ENCODE results near the gene TMEM97.

TMEM97 gene

GRCh38 chr17:28270926-28271325 lies 48.1 kb upstream of the TMEM97 start:
- Histone ChIP-seq H3K27ac (ENCODE audit: extremely low read depth, low read depth, low read length) (no peak overlapping the region), H3K36me3 (ENCODE audit: control insufficient read depth in 2 of 2, insufficient read depth in 1 of 2, low read length in 2 of 2) (no peaks in the 10 kb centered on the region), H3K4me1 (ENCODE audit: control insufficient read depth, insufficient read depth, low read length) (no peaks in the 10 kb centered on the region), H3K4me3 (ENCODE audit: low read depth, low read length) (no peak overlapping the region), H3K9me3 (ENCODE audit: control insufficient read depth, insufficient read depth, low read depth, low read length) (no peaks in the 10 kb centered on the region)
- ChIA-PET CTCF (interaction anchor here (1.3 to 2.1 kb wide), 2 partner anchors 19 to 21 kb away, joined by 5 to 8 read pairs; no protein-coding TSS in a partner anchor), POLR2A (no interaction called here)
- TF ChIP-seq, protein P1, sequence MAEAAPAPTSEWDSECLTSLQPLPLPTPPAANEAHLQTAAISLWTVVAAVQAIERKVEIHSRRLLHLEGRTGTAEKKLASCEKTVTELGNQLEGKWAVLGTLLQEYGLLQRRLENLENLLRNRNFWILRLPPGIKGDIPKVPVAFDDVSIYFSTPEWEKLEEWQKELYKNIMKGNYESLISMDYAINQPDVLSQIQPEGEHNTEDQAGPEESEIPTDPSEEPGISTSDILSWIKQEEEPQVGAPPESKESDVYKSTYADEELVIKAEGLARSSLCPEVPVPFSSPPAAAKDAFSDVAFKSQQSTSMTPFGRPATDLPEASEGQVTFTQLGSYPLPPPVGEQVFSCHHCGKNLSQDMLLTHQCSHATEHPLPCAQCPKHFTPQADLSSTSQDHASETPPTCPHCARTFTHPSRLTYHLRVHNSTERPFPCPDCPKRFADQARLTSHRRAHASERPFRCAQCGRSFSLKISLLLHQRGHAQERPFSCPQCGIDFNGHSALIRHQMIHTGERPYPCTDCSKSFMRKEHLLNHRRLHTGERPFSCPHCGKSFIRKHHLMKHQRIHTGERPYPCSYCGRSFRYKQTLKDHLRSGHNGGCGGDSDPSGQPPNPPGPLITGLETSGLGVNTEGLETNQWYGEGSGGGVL (tag by site-specific recombination; IDR thresholded peaks at IDR 0.05): no peak
- TF ChIP-seq ZEB2 (tag by site-specific recombination; IDR thresholded peaks at IDR 0.05) (no peak), ZNF555 (tag by site-specific recombination; conservative IDR thresholded peaks at IDR 0.05) (no peak), ZNF514 (tag by site-specific recombination; IDR thresholded peaks at IDR 0.05) (no peak), ZSCAN16 (tag by site-specific recombination; IDR thresholded peaks at IDR 0.05) (no peak), PRDM1 (tag by site-specific recombination; IDR thresholded peaks at IDR 0.05) (no peak), ELK4 (IDR thresholded peaks at IDR 0.05; ENCODE audit: borderline replicate concordance, low read depth, low read length) (no peak), ZNF792 (tag by site-specific recombination; IDR thresholded peaks at IDR 0.05) (no peak), ZNF184 (tag by site-specific recombination; IDR thresholded peaks at IDR 0.05) (no peak), ZNF791 (tag by site-specific recombination; IDR thresholded peaks at IDR 0.05) (no peak), ZNF2 (tag by site-specific recombination; IDR thresholded peaks at IDR 0.05) (no peak), ZFP3 (tag by site-specific recombination; IDR thresholded peaks at IDR 0.05; ENCODE audit: low read depth) (no peak), CTCF (tag by site-specific recombination; IDR thresholded peaks at IDR 0.05) (no peak)
- TF ChIP-seq, protein P2, sequence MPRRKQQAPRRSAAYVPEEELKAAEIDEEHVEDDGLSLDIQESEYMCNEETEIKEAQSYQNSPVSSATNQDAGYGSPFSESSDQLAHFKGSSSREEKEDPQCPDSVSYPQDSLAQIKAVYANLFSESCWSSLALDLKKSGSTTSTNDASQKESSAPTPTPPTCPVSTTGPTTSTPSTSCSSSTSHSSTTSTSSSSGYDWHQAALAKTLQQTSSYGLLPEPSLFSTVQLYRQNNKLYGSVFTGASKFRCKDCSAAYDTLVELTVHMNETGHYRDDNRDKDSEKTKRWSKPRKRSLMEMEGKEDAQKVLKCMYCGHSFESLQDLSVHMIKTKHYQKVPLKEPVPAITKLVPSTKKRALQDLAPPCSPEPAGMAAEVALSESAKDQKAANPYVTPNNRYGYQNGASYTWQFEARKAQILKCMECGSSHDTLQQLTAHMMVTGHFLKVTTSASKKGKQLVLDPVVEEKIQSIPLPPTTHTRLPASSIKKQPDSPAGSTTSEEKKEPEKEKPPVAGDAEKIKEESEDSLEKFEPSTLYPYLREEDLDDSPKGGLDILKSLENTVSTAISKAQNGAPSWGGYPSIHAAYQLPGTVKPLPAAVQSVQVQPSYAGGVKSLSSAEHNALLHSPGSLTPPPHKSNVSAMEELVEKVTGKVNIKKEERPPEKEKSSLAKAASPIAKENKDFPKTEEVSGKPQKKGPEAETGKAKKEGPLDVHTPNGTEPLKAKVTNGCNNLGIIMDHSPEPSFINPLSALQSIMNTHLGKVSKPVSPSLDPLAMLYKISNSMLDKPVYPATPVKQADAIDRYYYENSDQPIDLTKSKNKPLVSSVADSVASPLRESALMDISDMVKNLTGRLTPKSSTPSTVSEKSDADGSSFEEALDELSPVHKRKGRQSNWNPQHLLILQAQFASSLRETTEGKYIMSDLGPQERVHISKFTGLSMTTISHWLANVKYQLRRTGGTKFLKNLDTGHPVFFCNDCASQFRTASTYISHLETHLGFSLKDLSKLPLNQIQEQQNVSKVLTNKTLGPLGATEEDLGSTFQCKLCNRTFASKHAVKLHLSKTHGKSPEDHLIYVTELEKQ (tag by site-specific recombination; IDR thresholded peaks at IDR 0.05; ENCODE audit: borderline replicate concordance): no peak
- TF ChIP-seq, protein P3, sequence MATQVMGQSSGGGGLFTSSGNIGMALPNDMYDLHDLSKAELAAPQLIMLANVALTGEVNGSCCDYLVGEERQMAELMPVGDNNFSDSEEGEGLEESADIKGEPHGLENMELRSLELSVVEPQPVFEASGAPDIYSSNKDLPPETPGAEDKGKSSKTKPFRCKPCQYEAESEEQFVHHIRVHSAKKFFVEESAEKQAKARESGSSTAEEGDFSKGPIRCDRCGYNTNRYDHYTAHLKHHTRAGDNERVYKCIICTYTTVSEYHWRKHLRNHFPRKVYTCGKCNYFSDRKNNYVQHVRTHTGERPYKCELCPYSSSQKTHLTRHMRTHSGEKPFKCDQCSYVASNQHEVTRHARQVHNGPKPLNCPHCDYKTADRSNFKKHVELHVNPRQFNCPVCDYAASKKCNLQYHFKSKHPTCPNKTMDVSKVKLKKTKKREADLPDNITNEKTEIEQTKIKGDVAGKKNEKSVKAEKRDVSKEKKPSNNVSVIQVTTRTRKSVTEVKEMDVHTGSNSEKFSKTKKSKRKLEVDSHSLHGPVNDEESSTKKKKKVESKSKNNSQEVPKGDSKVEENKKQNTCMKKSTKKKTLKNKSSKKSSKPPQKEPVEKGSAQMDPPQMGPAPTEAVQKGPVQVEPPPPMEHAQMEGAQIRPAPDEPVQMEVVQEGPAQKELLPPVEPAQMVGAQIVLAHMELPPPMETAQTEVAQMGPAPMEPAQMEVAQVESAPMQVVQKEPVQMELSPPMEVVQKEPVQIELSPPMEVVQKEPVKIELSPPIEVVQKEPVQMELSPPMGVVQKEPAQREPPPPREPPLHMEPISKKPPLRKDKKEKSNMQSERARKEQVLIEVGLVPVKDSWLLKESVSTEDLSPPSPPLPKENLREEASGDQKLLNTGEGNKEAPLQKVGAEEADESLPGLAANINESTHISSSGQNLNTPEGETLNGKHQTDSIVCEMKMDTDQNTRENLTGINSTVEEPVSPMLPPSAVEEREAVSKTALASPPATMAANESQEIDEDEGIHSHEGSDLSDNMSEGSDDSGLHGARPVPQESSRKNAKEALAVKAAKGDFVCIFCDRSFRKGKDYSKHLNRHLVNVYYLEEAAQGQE (tag by site-specific recombination; IDR thresholded peaks at IDR 0.05): no peak
